Neural progenitor cell (in vitro differentiated cells): Measurements from ENCODE around the gene PC. TPM values are rescaled to one million over a fixed set of nuclear protein-coding genes. Genes with fewer than 3 reads are reported as not detected.

Experiments used
- DNase-seq: peaks from one replicate; pipeline ENCODE4 v3.0.0-alpha.2; 2016; ENCODE audit warnings: low spot score
- H2AFZ ChIP-seq: fragments of 200-600 bp; sonication (generic); replicated peaks from 2 replicates; pipeline ENCODE4 v1.6.1; 2016; ENCODE audit warnings: antibody characterized with exemption
- H3F3A ChIP-seq: fragments of 200-600 bp; sonication (generic); 2 replicates; pipeline ENCODE4 v1.6.1; 2016; ENCODE audit warnings: antibody characterized with exemption, low read depth
- H3K27ac ChIP-seq: fragments of 200-600 bp; sonication (generic); 2 replicates; pipeline ENCODE4 v1.5.1; 2016; ENCODE audit warnings: mild to moderate bottlenecking
- H3K27me3 ChIP-seq: fragments of 200-600 bp; sonication (generic); 2 replicates; pipeline ENCODE4 v1.6.1; 2016; ENCODE audit warnings: mild to moderate bottlenecking, moderate library complexity
- H3K36me3 ChIP-seq: fragments of 200-600 bp; sonication (generic); 2 replicates; pipeline ENCODE4 v1.5.1; 2016
- H3K4me1 ChIP-seq: fragments of 200-600 bp; sonication (generic); 2 replicates; pipeline ENCODE4 v1.6.1; 2016; ENCODE audit warnings: mixed run types
- H3K4me2 ChIP-seq: fragments of 200-600 bp; sonication (generic); 2 replicates; pipeline ENCODE4 v1.6.1; 2016
- H3K4me3 ChIP-seq: fragments of 200-600 bp; sonication (generic); 2 replicates; pipeline ENCODE4 v1.5.1; 2016
- H3K79me2 ChIP-seq: fragments of 200-600 bp; sonication (generic); 2 replicates; pipeline ENCODE4 v1.6.1; 2016; ENCODE audit warnings: low read depth
- H3K9ac ChIP-seq: fragments of 200-600 bp; sonication (generic); 2 replicates; pipeline ENCODE4 v1.6.1; 2016
- H3K9me3 ChIP-seq: fragments of 200-600 bp; sonication (generic); 2 replicates; pipeline ENCODE4 v1.5.1; 2016; ENCODE audit warnings: low read depth
- H4K20me1 ChIP-seq: fragments of 200-600 bp; sonication (generic); 2 replicates; pipeline ENCODE4 v1.6.1; 2016; ENCODE audit warnings: low read depth
- H3K27ac Mint-ChIP-seq: 3 replicates; pipeline ENCODE4 v1.8.0; 2021; ENCODE audit warnings: mixed read lengths
- H3K27me3 Mint-ChIP-seq: 2 replicates; pipeline ENCODE4 v1.8.0; 2022; ENCODE audit warnings: low read depth, mild to moderate bottlenecking, inconsistent platforms, moderate library complexity, mixed read lengths; ENCODE audit not compliant: insufficient read depth
- H3K36me3 Mint-ChIP-seq: 3 replicates; pipeline ENCODE4 v1.8.0; 2021; ENCODE audit warnings: mixed read lengths
- H3K4me1 Mint-ChIP-seq: 3 replicates; pipeline ENCODE4 v1.8.0; 2021; ENCODE audit warnings: mixed read lengths
- H3K4me3 Mint-ChIP-seq: 3 replicates; pipeline ENCODE4 v1.8.0; 2021; ENCODE audit warnings: mild to moderate bottlenecking, moderate library complexity, mixed read lengths
- H3K9me3 Mint-ChIP-seq: 3 replicates; pipeline ENCODE4 v1.8.0; 2020; ENCODE audit warnings: mixed read lengths
- CTCF ChIP-seq: fragments of 200-600 bp; sonication (generic); IDR thresholded peaks from 2 replicates; pipeline ENCODE4 v1.5.1; 2017; ENCODE audit warnings: antibody characterized with exemption, mild to moderate bottlenecking
- EZH2 ChIP-seq: fragments of 200-600 bp; sonication (generic); IDR thresholded peaks from 2 replicates; pipeline ENCODE4 v1.6.1; 2017; ENCODE audit warnings: antibody characterized with exemption, mild to moderate bottlenecking, moderate library complexity
- EZH2phosphoT487 ChIP-seq: fragments of 200-600 bp; sonication (generic); IDR thresholded peaks from 2 replicates; pipeline ENCODE4 v1.6.1; 2017; ENCODE audit warnings: antibody characterized with exemption
- total RNA-seq: library from RNA; depleted of rRNA; stranded (reverse); fragments of >200 nt; gene quantifications from 2 replicates; pipeline ENCODE4 v1.2.3, GENCODE V29; 2015; ENCODE audit warnings: low replicate concordance

The PC gene
- total RNA-seq, 1 donor from 2014 or later: 11.4 TPM

- Histone ChIP-seq H3K27me3 (no peaks in the 10 kb centered on the region), H3K9ac (no peak overlapping the region), H3K9me3 (no peaks in the 10 kb centered on the region), H3K4me3 (no peak overlapping the region), H3F3A (peaks cover 19% of the 10 kb centered on the region), H3K79me2 (no peaks in the 10 kb centered on the region), H4K20me1 (peaks cover 15% of the 10 kb centered on the region), H3K27ac (no peak overlapping the region), H2AFZ (no peak overlapping the region), H3K4me2 (no peak overlapping the region), H3K36me3 (no peaks in the 10 kb centered on the region), H3K4me1 (peaks cover 21% of the 10 kb centered on the region)
- Mint-ChIP-seq H3K36me3 (no peaks in the 10 kb centered on the region), H3K9me3 (no peaks in the 10 kb centered on the region), H3K4me1 (peaks cover 52% of the 10 kb centered on the region), H3K27ac (no peak overlapping the region), H3K4me3 (no peak overlapping the region), H3K27me3 (peaks cover 3% of the 10 kb centered on the region)
- TF ChIP-seq EZH2 (no peak), CTCF (no peak), EZH2phosphoT487 (no peak)
- no peak for DNase-seq
These were observed 70.7 kb downstream of the PC start for GRCh38 chr11:66887526-66887925.

- H3K4me1 Mint-ChIP-seq: peaks cover 53% of the 10 kb centered on the region
- DNase-seq: no peak
- no peak overlapping the region for H3K4me2 ChIP-seq
- H3F3A ChIP-seq: peaks cover 23% of the 10 kb centered on the region
- H3K4me3 ChIP-seq: no peak overlapping the region
- H3K27me3 ChIP-seq: no peaks in the 10 kb centered on the region
- no peaks in the 10 kb centered on the region for H3K9me3 Mint-ChIP-seq
- peak overlapping the region; percentile 72 for H3K27ac Mint-ChIP-seq
- TF ChIP-seq EZH2phosphoT487 (no peak), CTCF (no peak), EZH2 (no peak)
- H3K27ac ChIP-seq: no peak overlapping the region
- no peaks in the 10 kb centered on the region for H3K36me3 Mint-ChIP-seq
- H4K20me1 ChIP-seq: peaks cover 15% of the 10 kb centered on the region
- peaks cover 7% of the 10 kb centered on the region for H3K27me3 Mint-ChIP-seq
- peaks cover 27% of the 10 kb centered on the region for H3K4me1 ChIP-seq
- H3K4me3 Mint-ChIP-seq: no peak overlapping the region
- no peak overlapping the region for H3K9ac ChIP-seq
- H3K36me3 ChIP-seq: no peaks in the 10 kb centered on the region
- H3K79me2 ChIP-seq: no peaks in the 10 kb centered on the region
- no peaks in the 10 kb centered on the region for H3K9me3 ChIP-seq
- no peak overlapping the region for H2AFZ ChIP-seq
These were observed 71.4 kb downstream of the PC start for GRCh38 chr11:66886671-66887221.

- H3K4me1 ChIP-seq: peaks cover 29% of the 10 kb centered on the region
- H4K20me1 ChIP-seq: peaks cover 14% of the 10 kb centered on the region
- TF ChIP-seq EZH2phosphoT487 (no peak), CTCF (no peak), EZH2 (no peak)
- H3F3A ChIP-seq: peaks cover 23% of the 10 kb centered on the region
- Mint-ChIP-seq H3K4me3 (no peak overlapping the region), H3K9me3 (no peaks in the 10 kb centered on the region), H3K36me3 (no peaks in the 10 kb centered on the region), H3K27ac (peak overlapping the region; percentile 72), H3K4me1 (peaks cover 55% of the 10 kb centered on the region), H3K27me3 (peaks cover 9% of the 10 kb centered on the region)
- no peak overlapping the region for H3K9ac ChIP-seq
- H3K79me2 ChIP-seq: no peaks in the 10 kb centered on the region
- H3K4me2 ChIP-seq: no peak overlapping the region
- DNase-seq: no peak
- no peak overlapping the region for H3K4me3 ChIP-seq
- no peak overlapping the region for H2AFZ ChIP-seq
- no peaks in the 10 kb centered on the region for H3K36me3 ChIP-seq
- H3K27me3 ChIP-seq: no peaks in the 10 kb centered on the region
- no peaks in the 10 kb centered on the region for H3K9me3 ChIP-seq
- no peak overlapping the region for H3K27ac ChIP-seq
These were observed 72.2 kb downstream of the PC start for GRCh38 chr11:66885950-66886440.
